Prostate gland (tissue), 2 donors: ENCODE data around the gene TEX2. TPM values are rescaled to one million over a fixed set of nuclear protein-coding genes. Genes with fewer than 3 reads are reported as not detected.
"Not testable (repeated sequence)": the region's sequence is repeated elsewhere in the genome, so short reads cannot be mapped to it uniquely, and the experiment has no call there.

Experiments
- DNase-seq: peaks from one replicate; pipeline ENCODE4 v3.0.0-alpha.2; 2019; ENCODE audit warnings: low spot score
- H3K27ac ChIP-seq, 2 donors: fragments of 200-600 bp; sonication (generic); 2 replicates each; pipeline ENCODE4 v1.5.1; 2017 to 2019
- H3K27me3 ChIP-seq: fragments of 200-600 bp; sonication (generic); replicated peaks from 2 replicates; pipeline ENCODE4 v1.5.1; 2019; ENCODE audit not compliant: insufficient read depth
- H3K36me3 ChIP-seq, 2 donors: fragments of 200-600 bp; sonication (generic); 1 replicate in 1 of 2; 2 replicates in 1 of 2; pipeline versions ENCODE4 v1.5.1 to v1.8.1; 2017 to 2019
- H3K4me1 ChIP-seq: fragments of 200-600 bp; sonication (generic); replicated peaks from 2 replicates; pipeline ENCODE4 v1.5.1; 2019
- H3K4me3 ChIP-seq, 2 donors: fragments of 200-600 bp; sonication (generic); 2 replicates each; pipeline ENCODE4 v1.5.1; 2017 to 2019
- H3K9me3 ChIP-seq: fragments of 200-600 bp; sonication (generic); 2 replicates; pipeline ENCODE4 v1.5.1; 2017
- CTCF ChIP-seq, 4 experiments: fragments of 200-600 bp in 2 of 4; fragments of 450-650 bp in 2 of 4; sonication (generic) in 2 of 4; IDR thresholded peaks; 1 replicate in 3 of 4; 2 replicates in 1 of 4; pipeline ENCODE4 v1.5.1; 2016 to 2019; ENCODE audit warnings: antibody characterized with exemption in 4 of 4, mild to moderate bottlenecking in 2 of 4, moderate library complexity in 2 of 4
- POLR2A ChIP-seq: fragments of 450-650 bp; IDR thresholded peaks from one replicate; pipeline ENCODE4 v1.6.1; 2016; ENCODE audit warnings: antibody characterized with exemption, mild to moderate bottlenecking
- POLR2AphosphoS5 ChIP-seq: sonication (generic); formaldehyde crosslinking; IDR thresholded peaks from one replicate; pipeline ENCODE4 v1.6.1; 2017; ENCODE audit warnings: antibody characterized with exemption
- WGBS: methylation state at CpG from one replicate; pipeline ENCODE4 v1.1.5; 2018; 5-methylcytosine and 5-hydroxymethylcytosine counted together
- intact Hi-C: fragments of 100-400 bp; cut with DNase I; formaldehyde crosslinking; loops from one replicate; pipeline ENCODE4 v1.14.2; 2022
- total RNA-seq, 2 donors: library from RNA; depleted of rRNA; stranded (reverse); fragments of >200 nt; gene quantifications; one replicate each; pipeline ENCODE4 v1.1.0, GENCODE V29; 2016

The TEX2 gene
- total RNA-seq, 2 donors from 2014 or later: 31.3 to 43.8 TPM

- DNase-seq, H3K4me3 ChIP-seq, H3K27ac ChIP-seq, H3K36me3 ChIP-seq, H3K27me3 ChIP-seq, intact Hi-C loops, H3K9me3 ChIP-seq: not testable (repeated sequence)
- peaks cover 11% of the 10 kb centered on the region for H3K4me1 ChIP-seq
- 47% methylated on average over 1 of the region's 1 CpG for WGBS
- peak; percentile 12 for TF ChIP-seq POLR2AphosphoS5
Observed at GRCh38 chr17:64220604-64221003, 42.5 kb downstream of the TEX2 start.

- H3K27ac ChIP-seq: no peak overlapping the region
- intact Hi-C loops: no loop called here
- H3K27me3 ChIP-seq: no peaks in the 10 kb centered on the region
- H3K4me3 ChIP-seq: no peak overlapping the region
- no peaks in the 10 kb centered on the region for H3K9me3 ChIP-seq
- no peak for DNase-seq
- WGBS: 78% methylated on average over 2 of the region's 2 CpGs
- peaks cover 11% of the 10 kb centered on the region for H3K4me1 ChIP-seq
- TF ChIP-seq CTCF (IDR thresholded peaks at IDR 0.05) (no peak), POLR2AphosphoS5 (no peak), POLR2A (no peak)
- no peaks in the 10 kb centered on the region for H3K36me3 ChIP-seq
Observed at GRCh38 chr17:64219571-64219970, 43.5 kb downstream of the TEX2 start.

GRCh38 chr17:64218066-64218465 lies 45.0 kb downstream of the TEX2 start:
- no peak overlapping the region for H3K27ac ChIP-seq

GRCh38 chr17:64217249-64217691 lies 45.8 kb downstream of the TEX2 start:
- peak overlapping the region in 1 of 2 donors; percentile 61 for H3K27ac ChIP-seq

More at GRCh38 chr17:64218066-64218465, 45.0 kb downstream of the TEX2 start:
- DNase-seq: no peak
- Histone ChIP-seq H3K27me3 (no peaks in the 10 kb centered on the region), H3K9me3 (no peaks in the 10 kb centered on the region), H3K4me3 (no peak overlapping the region), H3K36me3 (no peaks in the 10 kb centered on the region), H3K4me1 (peaks cover 11% of the 10 kb centered on the region)
- intact Hi-C loops: no loop called here
- 69% methylated on average over 3 of the region's 3 CpGs for WGBS
- no peak for TF ChIP-seq POLR2A

GRCh38 chr17:64216338-64217248 lies 46.5 kb downstream of the TEX2 start:
- no peak for TF ChIP-seq POLR2A
- Histone ChIP-seq H3K27me3 (no peaks in the 10 kb centered on the region), H3K27ac (peak overlapping the region; percentile 61 to 65), H3K9me3 (no peaks in the 10 kb centered on the region), H3K4me1 (peaks cover 11% of the 10 kb centered on the region), H3K36me3 (no peaks in the 10 kb centered on the region), H3K4me3 (no peak overlapping the region)
- intact Hi-C loops: no loop called here
- 42% methylated on average over 11 of the region's 11 CpGs for WGBS
- no peak for DNase-seq

More at GRCh38 chr17:64217249-64217691, 45.8 kb downstream of the TEX2 start:
- 80% methylated on average over 6 of the region's 6 CpGs for WGBS
- intact Hi-C loops: no loop called here
- no peaks in the 10 kb centered on the region for H3K27me3 ChIP-seq
- no peaks in the 10 kb centered on the region for H3K9me3 ChIP-seq
- H3K4me3 ChIP-seq: no peak overlapping the region
- peaks cover 11% of the 10 kb centered on the region for H3K4me1 ChIP-seq
- H3K36me3 ChIP-seq: no peaks in the 10 kb centered on the region
- no peak for DNase-seq
- TF ChIP-seq POLR2AphosphoS5 (no peak), CTCF (IDR thresholded peaks at IDR 0.05) (no peak), POLR2A (no peak)

GRCh38 chr17:64216000-64216337 lies 47.1 kb downstream of the TEX2 start:
- Histone ChIP-seq H3K4me3 (no peak overlapping the region), H3K9me3 (no peaks in the 10 kb centered on the region), H3K36me3 (no peaks in the 10 kb centered on the region), H3K27me3 (no peaks in the 10 kb centered on the region), H3K27ac (peak overlapping the region; percentile 61 to 65), H3K4me1 (peaks cover 11% of the 10 kb centered on the region)
- TF ChIP-seq POLR2A (no peak), POLR2AphosphoS5 (no peak), CTCF (IDR thresholded peaks at IDR 0.05) (no peak)
- no peak for DNase-seq
- 35% methylated on average over 2 of the region's 2 CpGs for WGBS
- intact Hi-C loops: no loop called here
